Activated CD4-positive, alpha-beta T cell treated with anti-CD3 and anti-CD28 coated beads, Interleukin-2, amount 50 U/mL, for 1 hour (primary cell): ENCODE measurements around the gene CDK2AP2.

Source experiments
- DNase-seq: peaks from one replicate; pipeline ENCODE4 v3.0.0-alpha.2; 2020

The CDK2AP2 gene

DNA sequence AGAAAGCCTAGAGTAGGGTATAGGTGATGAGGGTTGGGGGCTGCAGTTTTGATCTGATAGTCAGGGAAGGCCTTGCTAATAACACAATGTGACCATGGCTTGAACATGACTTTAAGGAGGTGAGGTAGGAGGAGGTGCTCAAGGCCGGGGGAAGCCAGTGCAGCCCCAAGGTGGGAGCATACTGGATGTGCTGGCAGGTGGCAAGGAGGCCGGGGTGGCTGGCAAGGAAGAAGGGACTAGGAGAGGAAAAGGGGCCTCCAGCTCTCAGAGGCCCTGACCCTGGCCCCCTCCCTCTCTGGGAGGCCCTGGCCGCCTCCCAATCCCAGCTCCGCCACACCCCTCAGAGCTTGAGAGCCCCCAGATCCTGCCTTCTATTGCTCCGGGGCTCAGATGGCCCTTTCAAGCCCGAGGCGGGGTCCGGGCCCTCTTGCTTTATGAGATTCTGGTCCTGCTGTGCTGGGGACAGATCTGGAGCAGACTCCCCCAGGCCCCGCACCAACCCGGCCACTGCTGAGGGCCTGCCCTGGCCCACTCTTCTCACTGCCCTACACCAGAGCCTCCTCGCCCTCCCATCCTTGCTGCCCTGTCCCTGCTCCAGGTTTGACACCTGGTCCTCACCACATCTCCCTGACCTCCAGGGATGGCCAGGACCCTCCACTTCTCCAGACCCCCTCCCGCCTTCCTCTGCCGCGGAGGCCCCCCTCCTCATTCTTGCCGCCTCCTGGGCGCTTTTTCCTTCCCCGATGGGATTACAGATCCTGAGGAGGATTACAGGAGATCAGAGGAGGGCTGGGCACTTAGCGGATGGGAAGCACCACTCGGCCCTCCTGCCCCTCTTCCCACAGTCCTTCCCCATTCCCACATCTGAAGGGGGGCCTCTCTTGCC is 4.6 kb downstream of the CDK2AP2 start:
- DNase-seq = no peak

DNA sequence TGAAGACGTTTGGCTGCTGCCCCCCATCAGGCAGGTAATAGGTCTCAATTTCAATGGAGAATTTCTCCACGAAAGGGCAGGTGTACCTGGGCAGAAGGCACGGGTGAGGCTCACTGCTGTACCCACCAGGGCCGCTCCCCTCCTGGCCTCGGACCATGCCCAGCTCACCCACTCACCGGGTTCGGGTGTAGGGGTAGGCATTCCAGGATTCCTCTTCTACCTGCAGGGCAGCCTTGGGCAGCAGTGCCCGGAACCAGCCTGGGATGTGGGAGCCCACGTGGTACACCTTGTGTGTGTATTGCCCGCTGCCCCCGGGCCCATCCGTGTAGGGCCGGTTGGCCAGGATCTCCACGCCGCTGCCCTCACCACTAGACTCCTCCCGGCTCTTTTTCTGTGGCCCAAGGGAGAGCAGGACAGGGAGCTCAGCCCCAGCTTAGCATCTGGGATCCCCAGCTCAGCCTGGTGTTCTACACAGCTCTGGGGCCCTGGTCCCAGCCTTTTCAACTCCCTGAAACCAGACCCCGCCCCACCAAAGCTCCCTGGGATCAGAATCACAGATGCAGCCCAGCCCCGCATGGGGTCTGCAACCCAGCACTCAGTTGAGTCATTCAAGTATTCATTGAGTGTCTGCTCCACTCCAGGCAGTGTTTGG is 5.5 kb downstream of the CDK2AP2 start:
- no peak for DNase-seq

DNA sequence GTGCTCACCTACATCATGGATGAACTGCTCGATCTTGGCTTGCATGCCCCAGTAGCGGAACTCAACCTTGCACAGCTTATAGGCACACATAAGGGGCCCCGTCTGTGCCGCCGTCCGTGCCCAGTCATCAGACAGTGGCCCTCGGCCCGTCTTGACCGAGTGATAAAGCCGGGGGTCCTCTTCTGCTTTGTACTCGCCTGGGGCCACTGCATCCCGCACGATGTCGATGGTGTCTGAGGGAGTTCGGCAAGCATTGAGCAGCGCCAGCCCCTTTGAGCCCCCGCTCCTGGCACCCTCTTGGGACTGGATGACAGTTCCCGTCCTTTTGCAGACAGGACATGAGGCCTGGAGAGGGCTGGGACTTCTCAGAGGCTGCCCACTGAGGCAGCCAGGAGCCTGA is 6.1 kb downstream of the CDK2AP2 start:
- DNase-seq = no peak

DNA sequence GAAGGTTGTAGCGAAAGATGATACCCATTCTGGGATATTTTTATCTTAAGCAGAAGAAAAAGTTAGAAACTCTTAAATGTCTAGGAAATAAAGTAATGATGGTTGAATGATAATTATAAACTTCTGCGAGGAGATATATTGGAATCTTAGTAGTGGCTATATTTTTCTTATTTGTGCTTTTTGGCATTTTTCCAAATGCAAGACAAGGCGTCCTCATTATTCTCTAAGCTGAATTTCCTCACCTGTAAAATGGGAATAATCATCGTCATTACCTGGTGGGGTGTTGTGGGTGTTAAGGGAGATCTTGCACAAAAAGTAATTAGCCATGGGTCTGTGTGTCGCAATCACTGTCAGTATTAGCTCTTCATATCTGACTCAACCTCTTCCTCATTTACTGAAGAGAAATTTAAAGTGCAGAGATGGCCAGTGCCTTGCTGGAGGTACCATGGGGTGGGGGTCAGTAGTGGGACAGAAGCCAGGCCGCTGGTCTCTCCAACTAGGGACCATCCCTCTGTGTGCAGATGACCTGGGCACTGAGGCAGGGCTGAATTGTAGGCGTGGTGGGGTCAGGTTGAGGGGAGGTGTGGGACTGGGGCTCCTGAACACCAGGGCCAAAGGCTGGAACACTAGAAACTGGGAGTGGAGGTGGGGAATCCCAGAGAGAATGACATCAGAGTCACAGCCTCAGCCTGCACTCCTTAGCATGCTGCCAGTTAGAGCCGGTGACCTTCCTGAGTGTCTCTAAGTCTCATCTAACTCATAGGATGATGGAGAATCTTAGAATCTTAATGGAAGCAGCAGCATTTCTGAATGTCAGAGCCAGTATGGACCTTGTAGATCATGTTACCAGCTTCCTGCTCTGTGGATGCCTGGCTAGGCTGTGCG is 6.9 kb downstream of the CDK2AP2 start:
- DNase-seq = no peak

DNA sequence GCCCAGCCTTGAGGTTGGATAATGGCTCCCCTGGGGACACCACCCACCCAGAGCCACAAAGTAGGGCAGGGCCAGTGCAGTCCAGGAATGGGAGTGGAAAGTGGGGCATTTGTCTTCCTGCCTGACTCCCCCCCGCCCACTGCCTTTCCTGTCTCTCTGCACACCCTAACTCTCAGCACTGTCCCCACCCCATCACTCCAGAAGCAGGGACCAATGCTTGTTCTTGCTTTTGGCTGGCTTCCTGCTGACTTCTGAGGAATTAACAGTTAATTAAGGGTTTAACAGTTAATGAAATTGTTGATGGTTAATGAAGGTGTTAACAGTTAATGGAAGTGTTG is 7.5 kb downstream of the CDK2AP2 start:
- no peak for DNase-seq

DNA sequence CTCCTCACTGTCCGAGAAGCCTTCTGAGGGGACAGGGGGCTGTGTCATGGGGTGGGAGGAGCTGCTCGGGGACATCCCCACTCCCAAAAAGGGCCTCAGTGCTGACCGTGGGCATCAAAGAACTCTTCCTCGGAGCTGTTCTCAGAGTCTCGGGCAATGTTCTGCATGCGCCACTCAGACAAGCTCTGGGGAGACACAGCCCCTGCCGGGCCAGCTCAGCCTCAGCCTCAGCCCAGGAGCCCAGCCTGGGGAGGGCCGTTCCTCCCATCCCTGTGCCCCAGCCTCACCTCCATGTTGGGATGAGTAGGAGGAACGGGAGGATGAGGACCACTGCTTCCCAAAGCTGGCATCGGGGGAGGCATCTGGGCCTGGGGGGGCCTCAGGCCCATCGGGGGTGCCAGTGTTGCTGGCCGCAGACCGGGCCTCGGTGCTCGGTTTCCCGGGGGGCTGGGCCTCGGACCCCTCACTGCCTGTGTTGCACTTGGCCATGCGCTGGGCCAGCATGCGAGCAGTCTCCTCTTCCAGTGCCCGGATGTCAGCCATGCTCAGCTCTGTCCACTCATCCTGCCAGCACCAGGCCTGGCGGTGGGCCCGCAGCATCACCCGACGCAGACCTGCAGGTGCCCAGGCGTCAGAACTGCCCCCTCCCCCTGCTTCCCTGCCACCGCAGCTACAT is 8.0 kb downstream of the CDK2AP2 start:
- DNase-seq = no peak

DNA sequence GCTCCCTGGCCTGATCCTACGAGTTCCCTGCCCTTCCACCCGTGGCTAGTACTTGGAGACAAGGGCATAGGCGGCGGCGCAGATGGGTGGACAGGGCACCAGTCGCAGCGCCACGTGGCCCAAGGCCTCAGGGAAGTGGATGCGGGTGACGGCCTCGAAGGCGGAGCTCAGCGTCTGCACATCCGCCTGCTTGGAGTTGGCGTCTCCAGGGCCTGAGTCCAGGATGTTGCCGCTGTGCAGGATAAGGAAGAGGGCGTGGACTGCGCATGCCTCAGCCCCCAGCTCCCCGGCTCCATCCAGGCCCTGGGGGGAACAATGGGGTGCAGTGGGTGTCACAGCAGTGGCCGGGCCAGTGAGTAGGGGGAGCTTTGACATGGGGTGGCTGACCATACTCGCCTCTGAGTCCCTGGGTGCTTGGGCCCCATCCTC is 9.4 kb downstream of the CDK2AP2 start:
- no peak for DNase-seq

DNA sequence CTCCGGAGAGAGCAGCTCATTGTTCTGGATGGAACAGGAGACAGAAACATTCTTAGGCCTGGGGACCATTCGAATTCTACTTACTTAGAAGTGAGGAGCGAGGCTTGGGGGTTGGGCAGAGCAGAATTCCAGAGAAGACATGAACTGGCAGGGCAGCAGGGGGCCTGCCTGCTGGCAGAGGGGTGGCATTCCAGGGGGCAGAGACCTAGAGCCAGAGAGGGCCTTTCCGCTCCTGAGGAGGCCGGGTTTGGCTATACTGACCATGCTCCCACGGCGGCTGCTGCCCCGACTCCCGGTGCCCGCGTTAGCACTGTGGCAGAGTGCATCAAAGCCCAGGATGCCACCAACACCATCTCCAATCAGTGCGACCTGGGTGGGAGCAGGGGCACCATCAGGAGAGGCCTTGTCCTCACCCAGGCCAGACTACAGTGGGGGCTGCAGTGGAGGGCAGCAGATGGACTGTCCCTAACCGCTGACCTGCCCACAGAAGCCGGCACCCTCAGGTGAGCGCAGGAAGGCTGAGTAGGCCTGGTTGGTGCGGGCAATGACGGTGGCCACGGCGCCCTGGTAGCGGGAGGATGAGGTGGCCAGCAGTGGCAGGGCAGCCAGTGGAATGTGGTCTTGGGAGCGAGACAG is 10.2 kb downstream of the CDK2AP2 start:
- no peak for DNase-seq

DNA sequence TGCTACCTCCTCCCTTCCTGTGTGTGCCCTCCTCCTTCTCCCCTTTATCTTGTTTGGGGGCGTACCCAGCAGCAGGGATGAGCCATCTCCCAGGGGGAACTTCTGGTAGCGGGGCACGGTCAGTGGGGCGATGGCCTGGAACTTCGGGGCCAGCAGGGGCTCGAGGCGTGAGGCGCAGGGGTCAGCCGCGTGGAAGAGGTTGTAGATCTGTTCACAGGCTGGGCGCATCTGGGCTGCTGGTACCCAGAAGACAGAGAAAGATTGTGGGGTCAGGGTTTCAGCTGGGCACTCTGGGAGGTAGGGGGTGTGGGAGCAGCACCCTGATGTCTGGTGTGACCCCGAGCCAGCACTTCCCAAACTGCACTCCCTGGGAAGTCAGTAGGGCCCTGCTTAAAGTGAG is 11.8 kb downstream of the CDK2AP2 start:
- DNase-seq = no peak

DNA sequence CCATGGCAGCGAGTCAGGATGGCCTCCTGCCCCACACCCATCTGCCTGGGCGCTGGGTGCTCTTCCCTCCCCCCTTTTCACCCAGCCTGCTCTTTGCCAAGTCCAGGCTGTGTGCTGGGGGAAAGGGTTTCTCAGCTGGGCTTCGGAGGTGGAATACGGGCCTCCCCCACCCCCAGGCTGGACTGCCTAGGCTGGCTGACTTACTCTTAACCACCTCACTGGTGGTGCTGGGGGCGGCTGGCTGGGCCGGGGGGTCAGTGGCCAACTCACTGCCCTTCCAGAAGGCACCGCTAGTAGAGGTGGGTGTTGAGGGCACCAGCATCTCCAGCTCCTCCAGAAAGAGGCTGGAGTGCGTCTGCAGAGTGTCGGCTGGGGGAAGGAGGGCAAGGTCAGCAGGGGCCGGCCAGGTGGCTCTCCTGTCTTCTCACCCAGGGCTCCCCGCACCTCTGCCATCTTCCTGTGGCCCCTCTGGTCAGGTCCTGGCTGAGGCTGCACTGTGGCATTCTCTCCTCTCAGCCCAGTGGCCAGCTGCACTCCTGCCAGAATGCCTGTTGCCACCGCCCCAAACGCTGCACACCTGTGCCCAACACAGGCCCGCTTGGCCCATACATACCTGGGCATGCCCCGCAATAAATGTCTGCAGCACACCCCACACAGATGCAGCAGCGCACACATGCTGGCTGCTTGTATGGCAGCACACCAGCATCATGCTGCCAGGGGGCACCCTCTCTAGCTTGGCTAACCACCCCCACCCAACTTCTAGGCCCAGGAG is 12.5 kb downstream of the CDK2AP2 start:
- no peak for DNase-seq

DNA sequence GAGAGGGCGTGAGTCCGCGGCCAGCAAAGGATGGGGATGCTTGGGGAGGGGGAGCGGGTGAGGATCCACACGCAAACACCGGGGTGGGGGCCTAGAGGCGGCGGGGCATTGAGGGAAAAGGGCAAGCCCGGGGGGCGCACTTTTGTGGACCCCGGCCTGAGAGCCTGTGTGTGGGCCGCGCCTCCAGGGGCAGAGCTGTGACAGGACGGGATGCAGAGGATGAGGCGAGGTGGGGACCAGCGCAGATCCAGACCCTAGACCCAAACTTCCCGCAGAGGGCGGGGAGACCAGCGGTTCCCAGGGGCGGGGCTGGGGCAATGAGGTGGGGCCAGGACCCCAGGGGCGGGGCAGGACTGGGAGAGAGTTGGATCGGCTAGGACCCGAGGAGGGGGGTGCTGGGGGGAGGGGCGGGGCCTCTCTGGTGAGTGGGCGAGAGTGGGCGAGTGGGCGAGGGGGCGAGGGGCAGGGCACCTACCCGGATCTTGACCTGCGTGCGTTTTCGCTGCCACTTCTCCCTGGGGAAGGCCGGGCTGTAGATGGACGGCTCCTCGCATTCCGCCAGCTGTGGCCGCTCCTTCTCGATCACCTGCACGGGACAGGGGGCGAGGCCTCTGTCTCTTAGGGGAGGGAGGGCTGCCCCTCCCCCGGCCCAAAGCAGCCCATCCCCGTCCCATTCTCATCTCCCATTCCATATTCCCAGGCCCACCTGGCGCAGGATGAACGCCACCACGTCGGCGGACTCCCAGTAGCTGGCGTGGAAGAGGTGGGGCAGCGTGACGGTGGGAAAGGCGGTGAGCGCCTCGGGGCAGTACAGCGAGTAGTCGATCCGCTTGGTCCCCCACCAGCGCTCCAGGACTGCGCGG is 13.4 kb downstream of the CDK2AP2 start:
- no peak for DNase-seq

DNA sequence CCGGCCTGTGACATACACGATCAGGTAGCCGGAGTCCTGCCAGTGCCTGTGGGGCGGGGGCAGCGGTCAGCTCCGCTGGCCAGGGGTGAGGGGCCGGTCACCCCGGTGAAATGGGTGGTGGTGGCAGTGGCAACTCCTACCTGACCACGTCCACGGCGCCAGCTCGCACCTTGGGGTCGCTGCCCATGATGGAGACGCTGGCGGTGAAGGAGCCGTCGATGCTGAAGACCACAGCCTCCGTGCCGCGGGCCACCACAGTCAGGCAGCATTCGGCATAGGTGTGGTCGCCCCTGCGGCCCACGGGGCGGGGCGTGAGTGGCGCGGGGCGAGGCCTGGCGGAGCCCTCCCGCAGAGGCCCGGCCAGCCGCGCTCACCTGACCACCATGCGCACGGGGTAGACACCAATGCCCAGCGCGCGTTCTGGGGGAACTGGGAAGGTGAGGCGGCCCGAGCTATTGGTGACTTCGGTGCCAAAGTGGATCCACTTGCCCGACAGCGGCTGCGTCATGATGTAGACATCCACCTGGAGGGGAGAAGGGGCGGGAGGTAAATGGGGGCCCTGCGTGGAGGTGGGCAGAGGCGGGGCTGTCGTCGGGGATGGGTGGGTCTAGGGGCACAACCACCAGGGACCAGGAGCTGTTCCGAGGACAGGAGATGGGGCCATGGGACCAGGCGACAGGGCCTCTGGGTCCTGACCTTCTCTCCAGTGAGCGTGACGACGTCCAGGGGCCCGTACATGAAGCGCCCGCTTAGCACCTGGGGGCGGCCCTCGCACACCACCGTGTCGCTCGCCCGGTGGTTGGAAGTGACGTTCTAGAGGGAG is 14.2 kb downstream of the CDK2AP2 start:
- DNase-seq = no peak

DNA sequence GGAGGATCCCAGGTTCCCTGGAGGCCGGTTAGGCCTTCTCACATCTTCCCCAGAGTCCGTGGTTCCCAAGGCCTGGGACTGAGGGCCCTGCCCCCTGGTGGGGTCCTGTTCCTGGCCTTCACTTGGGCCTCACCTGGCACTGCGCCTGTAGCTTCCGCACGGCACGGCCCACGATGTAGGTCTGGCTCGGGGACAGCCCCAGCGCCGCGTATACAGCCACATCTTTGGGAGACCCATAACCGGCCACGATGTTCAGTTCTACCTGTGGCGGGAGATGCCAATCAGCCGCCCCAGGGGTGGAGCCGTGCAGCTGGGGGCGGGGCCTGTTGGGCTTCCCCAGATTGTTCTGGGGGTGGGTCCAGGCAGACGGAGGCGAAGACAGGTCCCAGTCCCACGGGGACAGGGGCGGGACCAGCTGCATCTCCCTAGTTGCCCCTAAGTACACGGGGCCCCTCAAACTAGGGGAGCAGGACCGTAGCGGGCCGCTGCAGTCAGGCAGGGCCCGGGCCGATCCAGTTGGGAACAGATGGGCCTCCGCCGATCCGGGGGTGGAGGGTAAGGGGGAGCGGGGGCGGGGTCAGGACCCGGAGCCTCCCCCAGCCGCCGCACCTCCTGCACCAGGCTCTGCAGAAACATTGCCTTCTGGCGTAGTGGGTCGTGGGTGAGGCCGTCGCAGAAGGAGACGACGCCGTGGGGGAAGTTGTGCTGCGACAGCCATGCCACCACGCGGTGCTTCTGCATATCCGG is 15.0 kb downstream of the CDK2AP2 start:
- DNase-seq = no peak

DNA sequence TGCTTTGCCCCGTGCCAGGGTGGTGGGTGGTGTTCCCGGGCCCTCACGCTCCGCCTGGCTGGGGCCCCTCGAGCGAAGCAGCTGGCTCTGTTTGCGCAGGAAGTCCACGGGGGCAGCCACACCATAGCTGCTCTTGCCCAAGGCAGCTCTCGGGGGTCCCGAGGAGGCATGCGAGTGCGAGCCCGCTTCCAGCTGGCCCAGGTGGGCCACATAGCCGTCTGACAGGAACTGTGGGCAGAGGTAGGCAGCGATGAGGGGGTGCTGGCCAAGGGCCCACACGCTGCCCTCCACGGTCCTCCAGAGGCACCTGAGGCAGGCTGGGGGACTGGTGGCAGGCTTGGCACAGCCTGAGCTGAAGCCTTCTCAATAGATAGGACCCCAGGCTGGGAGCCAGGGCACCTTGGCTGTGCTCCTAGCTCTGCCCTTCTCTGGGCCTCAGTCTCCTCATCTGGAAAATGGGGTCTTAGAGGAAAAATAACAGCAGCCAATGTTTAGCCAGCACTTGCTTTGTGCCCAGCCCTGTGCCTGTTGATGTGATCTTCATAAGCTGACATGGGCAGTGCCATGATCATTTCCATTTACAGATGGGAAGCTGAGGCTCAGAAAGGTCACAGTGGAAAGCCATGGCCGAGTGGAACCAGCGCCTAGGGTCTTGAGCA is 15.8 kb downstream of the CDK2AP2 start:
- DNase-seq = no peak

DNA sequence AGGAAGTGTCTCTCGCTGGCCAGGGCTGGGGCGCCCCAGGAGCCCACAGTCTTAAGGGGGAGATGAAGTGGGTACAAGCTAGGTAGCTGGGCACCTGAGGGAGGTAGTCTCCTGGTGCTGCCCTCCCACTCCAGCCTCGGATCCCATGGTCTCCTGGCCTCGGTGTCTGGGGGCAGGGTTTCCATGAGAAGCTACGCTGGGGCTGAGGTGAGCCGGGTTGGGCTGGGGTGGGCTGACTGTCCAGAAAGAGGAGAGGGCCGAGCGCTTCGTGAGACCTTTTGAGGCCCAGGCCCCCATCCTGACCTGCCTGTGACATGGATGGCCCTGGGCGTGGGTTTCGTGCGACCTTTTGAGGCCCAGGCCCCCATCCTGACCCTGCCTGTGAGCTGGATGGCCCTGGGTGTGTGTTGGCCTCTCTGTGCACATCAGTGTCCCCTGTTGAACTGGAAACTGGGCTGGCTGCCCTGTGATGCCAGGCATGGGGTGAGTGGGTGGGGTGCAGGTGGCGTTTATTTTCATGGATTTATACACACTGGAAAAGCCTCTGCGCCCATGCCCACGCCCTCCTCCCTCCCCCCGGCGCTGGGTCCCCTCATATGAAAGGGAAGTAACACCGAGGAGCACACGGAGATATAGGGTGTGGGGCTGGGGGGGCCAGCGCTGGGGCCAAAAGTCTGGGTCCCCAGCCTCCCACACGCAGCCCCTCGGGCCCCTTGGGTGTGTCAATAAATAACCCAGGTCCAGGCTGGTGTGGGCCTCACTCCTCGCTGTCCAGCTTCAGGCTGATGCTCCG is 16.5 kb downstream of the CDK2AP2 start:
- no peak for DNase-seq

DNA sequence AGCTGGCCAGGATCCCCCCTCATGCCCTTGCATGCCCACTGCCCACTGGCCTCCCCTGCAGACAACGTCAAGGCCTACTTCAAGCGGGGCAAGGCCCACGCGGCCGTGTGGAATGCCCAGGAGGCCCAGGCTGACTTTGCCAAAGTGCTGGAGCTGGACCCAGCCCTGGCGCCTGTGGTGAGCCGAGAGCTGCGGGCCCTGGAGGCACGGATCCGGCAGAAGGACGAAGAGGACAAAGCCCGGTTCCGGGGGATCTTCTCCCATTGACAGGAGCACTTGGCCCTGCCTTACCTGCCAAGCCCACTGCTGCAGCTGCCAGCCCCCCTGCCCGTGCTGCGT is 17.3 kb downstream of the CDK2AP2 start:
- DNase-seq = no peak

DNA sequence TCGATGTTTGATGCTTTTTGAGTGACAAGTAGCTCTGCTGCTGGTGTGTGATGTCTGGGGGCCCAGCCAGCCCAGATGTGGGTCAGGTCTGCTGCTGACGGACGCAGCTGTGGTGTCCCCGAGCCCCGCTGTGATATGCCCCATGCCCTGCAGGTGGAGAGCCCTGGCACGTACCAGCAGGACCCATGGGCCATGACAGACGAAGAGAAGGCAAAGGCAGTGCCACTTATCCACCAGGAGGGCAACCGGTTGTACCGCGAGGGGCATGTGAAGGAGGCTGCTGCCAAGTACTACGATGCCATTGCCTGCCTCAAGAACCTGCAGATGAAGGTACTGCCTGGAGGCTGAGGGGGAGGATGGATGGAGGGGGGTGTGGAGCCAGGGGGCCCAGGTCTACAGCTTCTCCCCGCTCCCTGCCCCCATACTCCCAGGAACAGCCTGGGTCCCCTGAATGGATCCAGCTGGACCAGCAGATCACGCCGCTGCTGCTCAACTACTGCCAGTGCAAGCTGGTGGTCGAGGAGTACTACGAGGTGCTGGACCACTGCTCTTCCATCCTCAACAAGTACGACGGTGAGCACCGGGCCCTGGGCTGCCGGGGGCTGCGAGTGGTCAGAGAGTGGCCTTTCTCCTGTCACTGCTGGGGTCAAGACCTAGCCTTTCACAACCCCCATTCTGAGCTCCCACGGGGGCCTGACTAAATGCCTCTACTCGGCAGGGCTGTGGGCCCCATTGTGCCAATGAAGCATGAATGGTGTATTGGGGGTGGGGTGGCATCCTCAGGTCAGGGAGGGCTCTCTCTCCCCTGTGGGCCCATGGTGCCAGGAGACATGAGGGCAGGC is 17.9 kb downstream of the CDK2AP2 start:
- DNase-seq = no peak
